ENCODE data around the gene GPX2.

DNA sequence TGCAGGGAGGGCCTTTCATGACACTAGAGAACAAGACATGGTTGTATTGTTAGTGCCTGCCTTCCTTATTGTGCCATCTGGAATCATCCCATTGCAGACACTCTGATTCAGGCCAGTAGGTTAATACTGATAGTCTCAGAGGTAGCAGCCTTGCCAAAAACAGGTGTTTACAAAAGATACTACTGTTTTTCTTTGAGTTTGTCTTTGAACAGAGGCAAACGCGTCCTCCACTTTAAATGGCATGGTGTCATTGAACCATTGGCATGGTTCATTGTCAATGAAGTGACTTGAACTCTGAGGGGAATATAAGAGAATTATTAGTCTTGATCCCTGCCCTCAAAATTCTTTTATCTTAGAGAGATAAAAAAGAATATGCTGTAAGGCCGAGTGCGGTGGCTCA lies 48.4 kb upstream of the GPX2 start:
- TF ChIP-seq CTCF (IDR thresholded peaks at IDR 0.05) = no peak
- TF ChIP-seq POLR2A (IDR thresholded peaks at IDR 0.05) = no peak
